T-helper 1 cell treated with Interleukin-12 subunit alpha and Interleukin-12 subunit beta and Interleukin-4 antibody, amounts not matched to agents 30 ng/mL and 1 ng/mL, for 36 hours (primary cell): ENCODE data around the gene CNP. TPM values are rescaled to one million over a fixed set of nuclear protein-coding genes. Genes with fewer than 3 reads are reported as not detected.

Experiments
- intact Hi-C: fragments of 100-400 bp; cut with micrococcal nuclease; formaldehyde crosslinking; loops from one replicate; pipeline ENCODE4 v1.15.1; 2024
- total RNA-seq: library from RNA; stranded (reverse); gene quantifications from 2 replicates; pipeline ENCODE4 v1.2.3, GENCODE V29; 2022

Gene CNP
- total RNA-seq, 1 donor from 2014 or later = 98.4 TPM

DNA sequence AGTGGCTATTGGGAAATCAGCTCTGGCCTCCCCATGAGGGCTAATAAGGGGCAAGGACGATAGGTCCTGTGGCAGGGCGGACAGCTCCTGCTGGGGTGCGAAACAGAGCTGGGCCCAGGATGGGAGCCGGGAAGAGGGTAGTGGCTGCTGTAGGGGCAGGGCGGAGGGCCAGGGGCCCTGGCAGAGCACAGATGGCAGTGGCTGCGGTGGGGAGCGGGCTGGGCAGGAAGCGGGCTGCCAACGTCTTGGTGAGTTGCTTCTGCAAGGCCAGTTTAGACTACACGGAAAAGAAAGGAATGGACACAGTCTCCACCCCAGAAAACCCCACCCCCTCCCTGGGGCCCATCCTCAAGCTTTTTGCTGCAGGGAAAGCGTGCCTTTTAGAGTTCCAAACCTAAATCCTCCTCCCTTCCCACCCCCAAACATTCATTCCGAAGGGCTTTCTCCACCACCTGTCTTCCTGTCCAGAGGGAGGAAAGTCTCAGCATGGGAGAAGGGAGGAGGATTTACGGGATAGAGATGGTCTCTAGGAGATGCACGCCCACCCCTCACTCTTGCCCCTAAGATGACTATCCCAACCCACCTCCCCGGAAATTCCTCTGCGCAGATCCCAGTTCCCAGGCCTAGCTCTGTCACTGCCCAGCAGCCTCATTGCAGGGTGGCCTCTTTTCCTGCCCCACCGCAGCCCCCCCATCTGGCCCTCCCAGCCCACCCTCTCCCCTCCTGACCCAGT, 60.4 kb downstream of the CNP start:
- intact Hi-C loops = no loop called here

Other genes with a start within 250 kb of the CNP start
- gene HAP1, start 232.2 kb upstream of the CNP start, total RNA-seq = 0.05 TPM in 2 replicates
- 0.10 and 0.20 TPM in 2 replicates for gene JUP, start 180.1 kb upstream of the CNP start, total RNA-seq
- 3.4 TPM in 2 replicates for gene P3H4, start 154.8 kb upstream of the CNP start, total RNA-seq
- gene FKBP10, start 153.8 kb upstream of the CNP start, total RNA-seq = 0.51 TPM in 1 of 2 replicates, not detected in the other
- 24.3 and 24.9 TPM in 2 replicates for gene NT5C3B, start 130.6 kb upstream of the CNP start, total RNA-seq
- not detected in 2 replicates for gene KLHL10, start 129.0 kb upstream of the CNP start, total RNA-seq
- gene KLHL11, start 101.4 kb upstream of the CNP start, total RNA-seq = 15.5 TPM in 2 replicates
- gene ACLY, start 47.8 kb upstream of the CNP start, total RNA-seq = 159 and 165 TPM in 2 replicates
- gene ODAD4, start 36.2 kb upstream of the CNP start, total RNA-seq = 0.47 and 0.49 TPM in 2 replicates
- gene DNAJC7, start 50.6 kb downstream of the CNP start, total RNA-seq = 103 and 119 TPM in 2 replicates
- gene NKIRAS2, start 53.3 kb downstream of the CNP start, total RNA-seq = 29.1 and 29.4 TPM in 2 replicates
- gene C17orf113, start 83.8 kb downstream of the CNP start, total RNA-seq = 0.10 TPM in 2 replicates
- not detected in 2 replicates for gene ZNF385C, start 131.7 kb downstream of the CNP start, total RNA-seq
- 76.9 and 80.6 TPM in 2 replicates for gene DHX58, start 145.9 kb downstream of the CNP start, total RNA-seq
- 38.1 and 38.9 TPM in 2 replicates for gene KAT2A, start 154.6 kb downstream of the CNP start, total RNA-seq
- gene HSPB9, start 156.0 kb downstream of the CNP start, total RNA-seq = not detected in 2 replicates
- gene RAB5C, start 188.2 kb downstream of the CNP start, total RNA-seq = 99.0 and 107 TPM in 2 replicates
- gene KCNH4, start 214.3 kb downstream of the CNP start, total RNA-seq = 0.41 and 0.59 TPM in 2 replicates
- 0.39 TPM in 1 of 2 replicates, not detected in the other for gene HCRT, start 218.7 kb downstream of the CNP start, total RNA-seq
- gene GHDC, start 227.7 kb downstream of the CNP start, total RNA-seq = 16.3 and 17.2 TPM in 2 replicates